Measurements from ENCODE around the gene KDM5B.

The KDM5B gene

DNA sequence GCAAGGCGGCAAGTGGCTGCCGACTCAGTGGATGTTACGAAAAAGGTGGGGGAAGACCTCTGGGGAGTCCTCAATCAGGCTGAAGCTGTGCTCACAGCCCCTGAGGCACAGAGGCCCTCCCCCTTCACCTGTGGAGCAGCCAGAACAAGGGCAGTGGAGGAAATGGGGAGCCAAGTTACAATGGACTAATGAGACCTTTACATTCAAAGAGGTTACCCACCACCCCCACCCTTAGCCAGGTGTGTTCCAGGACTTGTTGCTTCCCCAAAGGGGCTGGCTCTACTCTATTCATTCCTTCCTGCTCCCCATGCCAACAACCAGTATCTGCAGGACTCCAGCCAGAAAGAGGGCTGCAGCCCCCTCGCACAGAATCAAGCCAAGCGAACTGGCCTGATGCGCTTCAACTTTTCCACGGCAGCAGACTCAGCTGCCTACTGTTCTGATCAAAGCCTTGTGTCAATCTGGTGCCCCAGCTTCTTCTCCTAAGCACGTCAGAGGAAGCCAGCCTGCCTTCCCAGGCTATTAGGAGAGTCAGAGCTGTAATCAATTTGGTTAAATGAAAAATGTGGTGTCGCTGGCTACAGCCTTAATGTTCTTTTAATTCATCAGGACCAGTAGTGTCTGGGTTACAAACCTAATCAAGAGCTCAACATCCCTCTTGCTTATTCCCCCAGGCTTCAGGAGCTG is 96.1 kb downstream of the KDM5B start:
- DNase-seq (ENCODE audit: low read depth), result no peak

DNA sequence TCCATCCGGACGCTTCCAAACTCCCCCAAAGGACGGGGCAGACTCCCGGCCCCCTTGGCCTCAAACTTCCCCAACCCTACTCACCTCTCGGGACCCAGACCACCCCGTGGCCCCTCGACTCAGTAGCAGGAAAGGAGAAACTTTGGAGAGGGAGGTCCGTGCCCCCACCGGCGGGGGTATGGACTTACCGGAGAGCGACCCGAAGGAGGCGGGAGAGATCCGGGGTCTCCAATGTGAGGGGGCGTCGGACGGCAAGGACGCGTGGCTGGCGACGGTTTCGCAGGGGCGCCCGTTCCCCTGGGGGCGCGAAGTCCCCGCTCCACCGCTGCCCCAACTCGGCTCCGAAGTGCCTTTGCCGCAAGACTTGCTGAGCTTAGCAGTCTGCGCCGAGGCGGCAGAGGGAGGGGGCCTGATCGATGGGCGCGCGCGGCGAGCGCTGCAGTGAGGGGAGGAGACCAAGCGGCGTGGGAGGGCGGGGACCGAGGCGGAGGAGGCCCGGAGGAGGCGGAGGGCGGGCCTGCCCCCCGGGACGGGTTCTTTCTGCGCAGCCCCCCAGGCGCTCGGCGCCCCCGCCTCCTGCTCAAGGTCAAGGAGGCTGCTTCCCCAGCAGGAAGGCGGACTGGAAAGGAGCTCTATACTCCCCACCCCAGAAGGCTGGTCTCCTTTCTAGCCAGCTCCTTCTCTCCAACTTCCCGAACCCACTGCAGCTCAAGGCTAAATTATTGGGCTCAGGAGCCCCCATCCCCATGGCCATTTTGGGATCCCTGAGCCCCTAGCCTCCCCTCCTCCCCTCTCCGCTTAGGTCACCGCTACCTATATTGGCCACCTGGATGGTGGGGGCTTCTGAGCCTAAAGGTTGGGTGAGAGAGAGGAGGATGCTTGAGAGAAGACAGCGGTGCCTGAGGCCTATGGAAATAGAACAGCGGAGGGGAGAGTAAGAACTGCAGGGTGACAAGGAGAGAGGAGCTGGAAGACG is 97.9 kb downstream of the KDM5B start, which contains the start of gene SYT2:
TSS of gene SYT2 (minus strand) at position 385 of the 976 bp plus-strand sequence. CDS start 104,682 bp downstream, outside the sequence.
- no peak for DNase-seq (ENCODE audit: low read depth)

GRCh38 chr1:202709276-202710041 is 98.8 kb downstream of the KDM5B start:
- DNase-seq (ENCODE audit: low read depth), result no peak

- DNase-seq (ENCODE audit: low read depth), result no peak
These were observed 99.6 kb downstream of the KDM5B start for GRCh38 chr1:202708456-202709275.

DNA sequence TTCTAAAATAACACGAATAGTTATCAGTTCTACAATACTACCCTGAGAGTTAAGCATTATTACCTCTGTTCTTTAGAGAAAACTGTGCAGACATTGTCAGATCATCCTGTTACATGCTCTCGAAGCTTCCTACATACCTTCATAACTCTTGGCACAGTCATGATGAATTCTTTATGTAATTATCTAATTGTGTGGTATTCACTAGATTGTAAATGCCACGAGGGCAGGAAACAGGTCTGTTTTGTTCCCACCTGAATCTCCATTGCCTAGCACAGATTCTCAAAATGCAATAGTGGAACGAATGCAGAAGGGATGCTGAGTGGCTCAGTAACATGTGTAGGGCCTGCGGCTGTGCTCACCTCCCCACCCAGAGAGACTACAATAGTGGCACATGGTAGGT is 101.4 kb downstream of the KDM5B start:
- DNase-seq (ENCODE audit: low read depth), result no peak

DNA sequence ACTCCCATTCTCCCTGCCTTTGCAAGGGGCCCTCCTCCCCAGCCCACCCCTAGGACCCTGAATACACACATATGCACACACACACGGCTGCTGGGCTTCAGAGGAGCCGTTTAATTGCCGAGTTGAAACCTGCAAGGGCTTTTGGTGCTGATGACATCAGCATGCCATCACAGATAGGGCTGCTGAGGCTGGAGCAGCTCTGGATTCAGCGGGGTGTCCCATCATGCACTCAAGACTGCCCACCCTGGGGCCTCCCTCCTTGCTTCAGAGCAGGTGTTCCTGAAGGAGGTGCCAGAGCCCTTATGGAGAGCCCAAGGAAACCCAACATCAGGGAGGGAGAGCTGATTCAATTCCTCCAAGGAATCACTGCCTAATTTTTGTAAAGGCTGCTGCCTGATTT is 103.6 kb downstream of the KDM5B start:
- DNase-seq (ENCODE audit: low read depth), result no peak

DNA sequence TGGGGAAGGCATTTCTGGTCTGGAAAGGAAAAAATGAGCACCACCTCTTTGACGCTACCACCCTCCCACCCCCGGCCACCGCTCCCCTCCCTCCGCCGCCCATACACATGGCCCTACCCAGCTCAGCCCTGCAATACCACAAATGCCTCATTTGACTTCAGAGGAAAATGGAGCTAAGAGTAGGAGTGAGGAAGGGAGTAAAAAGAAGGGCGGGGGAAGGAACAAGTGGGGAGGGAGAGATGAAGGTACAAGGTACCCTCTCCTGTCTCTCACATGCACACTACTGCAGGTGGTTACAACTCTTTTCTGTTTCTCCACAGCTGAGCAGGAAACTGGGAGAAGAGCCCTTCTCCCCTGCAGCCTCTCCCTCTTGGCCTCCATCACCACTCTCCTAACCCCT is 105.0 kb downstream of the KDM5B start:
- no peak for DNase-seq (ENCODE audit: low read depth)

DNA sequence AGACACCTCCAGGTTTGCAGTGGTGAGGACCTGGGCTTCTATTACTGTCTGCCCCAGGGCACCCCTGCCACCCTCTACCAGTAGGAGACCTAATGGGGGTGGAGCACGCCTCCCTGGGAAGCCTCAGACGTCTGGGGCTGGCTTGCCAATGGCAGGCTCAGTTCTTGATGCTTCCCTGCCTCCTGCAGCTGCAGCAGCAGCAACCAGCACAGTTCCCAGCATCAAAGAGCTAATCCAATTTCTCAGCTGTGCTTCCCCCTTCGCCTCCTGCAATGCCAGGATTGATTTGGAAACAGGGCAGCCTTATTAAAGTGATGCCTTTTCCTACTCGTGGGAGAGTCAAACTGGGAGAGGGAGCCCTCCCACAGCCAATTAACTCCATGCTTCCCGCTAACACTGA is 106.1 kb downstream of the KDM5B start:
- DNase-seq (ENCODE audit: low read depth), result no peak

- no peak for DNase-seq (ENCODE audit: low read depth)
These were observed 107.0 kb downstream of the KDM5B start for GRCh38 chr1:202701200-202701599.

GRCh38 chr1:202700061-202700460 is 108.2 kb downstream of the KDM5B start:
- DNase-seq (ENCODE audit: low read depth), result no peak

DNA sequence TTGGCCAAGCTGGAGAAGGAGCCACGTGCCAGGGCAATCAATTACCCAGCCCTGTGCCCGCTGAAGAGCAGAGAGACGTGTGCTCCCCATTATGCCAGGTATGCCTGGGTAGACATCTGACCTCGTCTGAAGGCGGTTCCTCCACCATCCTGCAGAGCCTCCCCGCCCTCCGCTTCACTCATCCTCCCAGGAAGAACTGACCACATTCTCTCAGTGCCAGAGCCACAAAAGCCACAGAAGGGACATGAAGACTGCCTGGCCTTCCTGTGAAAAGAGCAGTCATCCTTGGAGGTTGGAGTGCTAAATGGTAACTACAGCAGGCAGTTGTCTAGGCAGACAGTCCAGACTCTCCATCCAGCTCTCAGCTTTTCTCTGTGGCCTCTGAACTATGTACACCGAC is 109.9 kb downstream of the KDM5B start:
- peak; percentile 7 for DNase-seq (ENCODE audit: low read depth)

DNA sequence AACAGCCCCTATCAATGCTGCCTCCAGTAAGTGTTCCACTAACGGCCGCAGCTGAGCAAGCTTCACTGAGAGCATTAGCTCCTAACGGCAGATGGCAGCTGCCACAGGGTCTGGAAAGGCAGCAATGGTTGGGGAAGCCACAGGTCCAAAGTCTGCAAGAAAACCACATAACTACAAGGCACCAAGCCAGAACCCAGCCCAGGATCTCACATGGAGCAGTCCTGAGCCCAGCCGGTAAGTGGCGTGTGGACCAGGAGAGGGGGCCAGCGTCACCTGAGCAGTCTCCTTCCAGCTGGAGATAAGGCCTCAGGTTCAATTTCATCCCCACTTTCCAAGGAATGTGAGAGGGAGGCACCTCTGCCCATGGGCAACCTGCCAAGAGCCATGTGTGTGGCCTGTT is 111.2 kb downstream of the KDM5B start:
- no peak for DNase-seq (ENCODE audit: low read depth)

- DNase-seq (ENCODE audit: low read depth), result no peak
These were observed 113.9 kb downstream of the KDM5B start for GRCh38 chr1:202694314-202694713.

- DNase-seq (ENCODE audit: low read depth), result peak; percentile 54
These were observed 115.2 kb downstream of the KDM5B start for GRCh38 chr1:202692959-202693555.

DNA sequence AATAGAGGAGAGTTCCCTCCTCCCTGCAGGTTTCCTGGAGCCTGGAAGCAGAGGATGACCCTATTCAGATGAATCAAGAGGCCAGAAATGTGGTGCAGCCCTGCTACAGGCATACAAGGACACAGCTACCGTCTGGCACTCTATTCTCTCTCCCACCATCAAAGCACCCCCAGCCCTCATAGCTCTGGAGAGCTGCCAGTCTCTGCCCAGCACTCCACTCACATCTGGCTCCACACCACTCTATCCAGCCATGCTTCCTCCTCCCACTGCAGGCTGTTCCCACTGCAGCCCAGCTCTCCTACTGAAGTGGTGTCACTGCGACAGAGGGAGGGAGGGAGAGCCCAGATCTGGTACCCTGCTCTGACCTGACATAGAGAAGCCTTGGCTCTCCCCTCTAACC is 116.4 kb downstream of the KDM5B start:
- DNase-seq (ENCODE audit: low read depth), result no peak

DNA sequence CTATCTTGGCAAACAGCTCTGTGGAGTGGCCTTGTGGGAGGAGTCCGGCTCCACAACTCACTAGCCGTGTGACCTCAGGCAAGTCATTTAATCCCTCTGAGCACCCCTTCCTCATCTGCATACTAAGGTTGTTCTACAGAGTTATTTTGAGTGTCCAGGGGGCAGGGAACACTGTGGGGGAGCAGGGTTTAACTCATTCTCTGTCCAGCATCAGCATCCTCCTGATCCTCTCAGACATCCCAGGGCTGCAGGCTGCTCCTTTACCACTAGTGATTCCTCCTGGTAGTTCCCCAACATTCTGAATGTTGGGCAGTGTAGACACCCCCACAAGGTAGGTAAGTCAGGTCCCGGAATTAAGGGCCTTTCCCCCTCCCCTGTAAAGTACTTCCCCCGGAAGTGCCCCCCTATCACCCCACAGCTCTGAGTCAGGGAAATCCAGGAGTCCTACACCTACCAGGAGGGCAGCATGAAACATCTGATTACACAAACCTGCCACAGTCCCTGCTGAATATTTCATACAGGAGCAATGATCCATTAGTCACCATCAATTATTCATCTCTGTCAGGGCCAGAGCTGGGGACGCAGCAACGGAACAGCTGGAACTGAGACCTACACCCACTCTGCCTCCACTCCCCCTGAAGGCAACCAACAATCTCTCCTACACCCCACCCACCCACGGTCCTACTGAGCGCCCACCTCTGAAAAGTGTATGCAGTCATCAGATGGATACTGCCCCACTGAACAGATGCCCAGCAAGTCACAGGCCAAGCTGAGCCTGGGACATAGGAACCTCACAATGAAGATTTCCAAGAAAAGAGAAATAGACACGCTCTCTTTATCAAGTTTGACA is 118.5 kb downstream of the KDM5B start:
- DNase-seq (ENCODE audit: low read depth), result no peak

DNA sequence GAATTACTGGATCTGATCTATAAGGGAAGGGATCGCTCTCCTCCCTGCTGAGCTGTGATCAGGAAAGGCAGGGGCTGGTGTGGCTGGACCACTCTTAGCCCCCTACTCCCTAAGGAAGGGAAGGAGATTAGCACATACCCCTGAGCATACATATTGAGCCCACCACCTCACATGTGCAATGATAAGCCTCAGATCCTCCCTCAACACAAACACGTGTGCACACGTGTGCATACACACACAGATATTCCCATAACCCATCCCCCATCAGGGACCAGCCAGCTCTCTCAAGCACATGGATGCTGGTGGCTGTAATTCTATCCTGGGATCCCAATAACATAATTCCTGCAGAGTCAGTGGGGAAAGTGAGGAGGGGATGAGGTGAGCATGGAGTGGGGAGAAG is 119.1 kb downstream of the KDM5B start:
- no peak for DNase-seq (ENCODE audit: low read depth)

DNA sequence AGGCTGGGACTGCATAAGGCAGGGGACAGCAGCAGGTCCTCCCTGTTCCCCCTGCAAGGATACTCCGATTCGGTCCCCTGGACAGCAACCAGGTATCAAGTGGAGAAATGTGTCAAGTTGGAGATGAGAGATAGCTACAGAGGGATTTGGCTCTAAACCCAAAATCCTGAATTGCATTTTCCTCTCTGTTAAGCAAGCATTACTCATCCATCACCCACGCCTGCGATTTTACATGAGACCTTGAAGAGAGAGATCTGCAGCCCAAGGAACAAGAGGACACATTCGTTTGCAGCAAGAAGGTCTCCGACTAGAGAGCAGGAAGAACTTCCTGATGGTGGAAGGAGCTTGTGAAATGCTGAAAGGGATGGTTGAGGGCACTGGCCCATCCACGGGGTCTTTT is 119.8 kb downstream of the KDM5B start:
- no peak for DNase-seq (ENCODE audit: low read depth)

DNA sequence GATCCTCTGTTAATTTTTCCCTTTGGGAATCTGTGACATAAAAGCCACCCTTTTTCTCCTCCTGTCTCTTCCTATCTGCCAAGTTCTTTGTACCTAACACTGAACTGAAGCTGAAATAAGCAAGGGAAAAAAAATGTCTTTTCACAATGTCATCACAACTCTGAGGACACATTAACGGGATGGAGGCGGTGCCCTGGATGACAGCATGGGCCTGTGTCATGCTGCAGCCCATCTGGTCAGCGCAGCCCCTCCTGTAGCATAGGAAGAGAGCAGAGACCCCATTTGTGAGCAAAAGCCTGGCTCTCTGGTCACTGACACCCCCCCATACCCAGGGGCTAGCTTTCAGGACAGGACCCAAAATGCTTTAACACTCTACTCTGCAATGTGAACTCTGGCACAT is 120.4 kb downstream of the KDM5B start:
- no peak for DNase-seq (ENCODE audit: low read depth)

- DNase-seq (ENCODE audit: low read depth), result no peak
These were observed 120.9 kb downstream of the KDM5B start for GRCh38 chr1:202687370-202687769.

All from CMK (cell line).